ENCODE results near the gene CIT.

DNA sequence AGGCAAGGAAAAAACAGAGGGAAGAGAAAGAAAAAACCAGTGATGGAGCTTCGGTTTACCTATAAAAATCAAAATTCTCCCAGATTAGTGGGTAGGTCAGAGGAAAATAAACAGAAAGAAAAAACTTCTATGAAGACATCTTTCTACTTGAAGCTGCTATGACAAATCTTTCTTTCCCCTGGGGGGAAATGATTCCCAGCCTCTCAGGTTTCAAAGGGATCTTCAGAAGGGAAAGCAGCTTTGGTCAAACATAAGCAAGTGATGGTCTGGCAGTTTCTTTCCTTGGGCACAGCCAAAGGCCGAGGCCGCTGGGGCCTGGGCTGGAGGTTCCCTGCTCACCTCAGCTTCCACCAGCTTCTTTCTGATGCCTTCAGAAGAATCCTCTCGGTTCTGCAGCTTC lies 104.7 kb downstream of the CIT start:
- TF ChIP-seq, protein P1, sequence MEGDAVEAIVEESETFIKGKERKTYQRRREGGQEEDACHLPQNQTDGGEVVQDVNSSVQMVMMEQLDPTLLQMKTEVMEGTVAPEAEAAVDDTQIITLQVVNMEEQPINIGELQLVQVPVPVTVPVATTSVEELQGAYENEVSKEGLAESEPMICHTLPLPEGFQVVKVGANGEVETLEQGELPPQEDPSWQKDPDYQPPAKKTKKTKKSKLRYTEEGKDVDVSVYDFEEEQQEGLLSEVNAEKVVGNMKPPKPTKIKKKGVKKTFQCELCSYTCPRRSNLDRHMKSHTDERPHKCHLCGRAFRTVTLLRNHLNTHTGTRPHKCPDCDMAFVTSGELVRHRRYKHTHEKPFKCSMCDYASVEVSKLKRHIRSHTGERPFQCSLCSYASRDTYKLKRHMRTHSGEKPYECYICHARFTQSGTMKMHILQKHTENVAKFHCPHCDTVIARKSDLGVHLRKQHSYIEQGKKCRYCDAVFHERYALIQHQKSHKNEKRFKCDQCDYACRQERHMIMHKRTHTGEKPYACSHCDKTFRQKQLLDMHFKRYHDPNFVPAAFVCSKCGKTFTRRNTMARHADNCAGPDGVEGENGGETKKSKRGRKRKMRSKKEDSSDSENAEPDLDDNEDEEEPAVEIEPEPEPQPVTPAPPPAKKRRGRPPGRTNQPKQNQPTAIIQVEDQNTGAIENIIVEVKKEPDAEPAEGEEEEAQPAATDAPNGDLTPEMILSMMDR (IDR thresholded peaks at IDR 0.05) = no peak
- TF ChIP-seq POLR2A (IDR thresholded peaks at IDR 0.05) = no peak

Data from body of pancreas (tissue), 4 donors.